HG02943 (cell line): ENCODE data around the gene MTUS2.
"Not testable (repeated sequence)": the region's sequence is repeated elsewhere in the genome, so short reads cannot be mapped to it uniquely, and the experiment has no call there.

Source experiments
- ATAC-seq: cut with Tn5 transposase; IDR thresholded peaks from one replicate; pipeline ENCODE4 v1.9.1; 2021; ENCODE audit warnings: mild to moderate bottlenecking, low read depth, moderate library complexity; ENCODE audit not compliant: unreplicated experiment

MTUS2 gene

GRCh38 chr13:29284726-29285125, 464.6 kb downstream of the MTUS2 start:
- ATAC-seq: no peak

DNA sequence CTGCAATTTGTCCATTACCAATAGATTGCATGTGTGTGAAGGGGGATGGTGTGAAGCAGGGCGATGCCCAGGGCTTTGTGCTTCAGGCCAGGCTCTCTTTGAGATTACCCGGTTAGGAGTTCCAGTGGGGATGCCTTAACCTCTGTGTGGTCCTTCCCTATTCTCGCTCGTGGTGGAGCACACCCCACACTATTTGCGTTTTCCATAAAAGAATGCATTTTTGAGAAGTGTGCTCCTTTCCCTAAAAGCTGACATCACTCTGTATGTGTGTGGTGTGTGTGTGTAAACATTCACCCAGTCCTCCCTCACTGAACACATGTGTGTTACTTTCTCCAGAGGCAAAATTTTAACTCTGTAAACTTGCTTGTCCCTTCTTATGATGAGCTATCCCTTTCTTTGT, 467.1 kb downstream of the MTUS2 start:
- no peak for ATAC-seq

GRCh38 chr13:29292045-29292444, 471.9 kb downstream of the MTUS2 start:
- no peak for ATAC-seq

DNA sequence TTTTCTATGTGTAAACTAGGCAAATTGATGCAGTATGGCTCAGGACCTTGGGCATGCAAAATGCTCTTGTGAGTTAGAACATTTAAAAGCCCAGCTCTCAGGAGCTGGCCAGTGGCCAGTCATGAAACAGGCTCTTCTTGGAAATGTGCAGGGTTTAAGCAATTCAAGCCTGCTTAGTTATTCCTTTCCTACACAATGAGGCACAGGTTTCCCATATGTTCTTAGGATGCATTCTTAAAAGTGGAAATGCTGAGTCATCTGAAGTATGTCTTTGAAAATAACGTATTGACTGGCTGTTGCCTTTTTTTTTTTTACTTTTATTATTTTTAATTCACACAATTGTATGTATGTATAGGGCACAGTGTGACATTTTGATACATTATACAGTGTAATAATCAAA, 474.7 kb downstream of the MTUS2 start:
- ATAC-seq: no peak

DNA sequence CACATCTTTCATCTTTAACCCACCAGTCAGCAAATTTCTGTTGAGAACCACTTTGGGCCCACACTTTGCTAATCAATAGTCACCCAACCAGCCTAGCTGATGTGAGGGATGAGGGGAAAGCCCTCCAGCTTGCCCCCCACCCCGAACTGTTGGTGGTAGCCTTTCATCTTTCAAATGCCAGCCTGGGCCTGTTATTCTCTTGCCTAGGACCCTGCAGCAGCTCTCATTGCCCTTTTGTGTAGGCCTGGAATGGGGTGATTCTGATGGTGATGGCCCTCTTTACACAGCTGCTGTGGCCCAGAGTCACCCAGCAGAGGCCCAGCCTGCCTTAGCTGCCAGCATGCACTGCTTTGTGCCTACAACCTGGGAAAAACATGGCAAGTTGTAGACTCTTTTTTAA, 480.9 kb downstream of the MTUS2 start:
- no peak for ATAC-seq

- no peak for ATAC-seq
Measured at GRCh38 chr13:29304148-29304547, 484.0 kb downstream of the MTUS2 start.

GRCh38 chr13:29310806-29311205, 490.7 kb downstream of the MTUS2 start:
- ATAC-seq: no peak

- ATAC-seq: no peak
Measured at GRCh38 chr13:29315847-29316246, 495.7 kb downstream of the MTUS2 start.

GRCh38 chr13:29317828-29318227, 497.7 kb downstream of the MTUS2 start:
- no peak for ATAC-seq

GRCh38 chr13:29318741-29319140, 498.6 kb downstream of the MTUS2 start:
- ATAC-seq: no peak

GRCh38 chr13:29319451-29319850, 499.3 kb downstream of the MTUS2 start:
- ATAC-seq: no peak

DNA sequence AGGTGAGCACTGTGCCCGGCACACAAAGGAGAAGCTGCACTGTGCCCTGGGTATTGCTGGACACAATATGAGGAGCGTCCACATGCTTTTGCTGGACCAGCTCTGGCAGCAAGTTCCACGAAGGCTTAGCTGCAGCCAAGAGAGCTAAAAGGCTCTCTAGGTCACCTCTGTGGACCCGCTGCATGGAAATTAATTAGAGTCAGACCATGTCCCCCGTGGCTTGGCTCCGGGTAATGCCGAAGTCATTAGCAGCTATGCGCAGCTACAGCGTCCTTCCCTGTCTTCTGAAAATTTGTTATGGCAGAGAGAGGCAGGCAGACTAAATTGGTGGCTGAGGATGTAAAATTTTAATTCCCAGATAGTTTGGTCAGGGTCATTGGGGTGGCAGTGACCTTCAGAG, 503.8 kb downstream of the MTUS2 start:
- no peak for ATAC-seq

- ATAC-seq: no peak
Measured at GRCh38 chr13:29324601-29325000, 504.5 kb downstream of the MTUS2 start.

DNA sequence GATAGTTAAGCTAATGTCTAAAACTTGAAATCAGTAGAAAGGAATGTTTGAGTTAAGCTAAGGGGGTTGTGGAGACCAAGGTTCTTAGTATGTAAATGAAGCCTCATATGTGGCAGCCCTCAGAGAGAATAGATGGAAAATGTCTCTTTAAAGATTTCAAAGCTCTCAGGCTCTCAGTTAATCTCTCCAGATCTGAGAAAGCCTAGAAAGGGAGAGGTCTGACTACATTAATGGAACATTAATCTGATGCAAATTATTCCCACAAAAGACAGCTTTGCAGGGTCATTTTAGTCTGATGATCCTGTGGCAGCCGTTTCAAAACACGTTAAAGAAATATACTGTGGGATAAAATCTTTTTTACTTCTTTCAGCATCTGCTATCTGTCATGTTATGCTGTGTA, 508.4 kb downstream of the MTUS2 start:
- ATAC-seq: no peak

DNA sequence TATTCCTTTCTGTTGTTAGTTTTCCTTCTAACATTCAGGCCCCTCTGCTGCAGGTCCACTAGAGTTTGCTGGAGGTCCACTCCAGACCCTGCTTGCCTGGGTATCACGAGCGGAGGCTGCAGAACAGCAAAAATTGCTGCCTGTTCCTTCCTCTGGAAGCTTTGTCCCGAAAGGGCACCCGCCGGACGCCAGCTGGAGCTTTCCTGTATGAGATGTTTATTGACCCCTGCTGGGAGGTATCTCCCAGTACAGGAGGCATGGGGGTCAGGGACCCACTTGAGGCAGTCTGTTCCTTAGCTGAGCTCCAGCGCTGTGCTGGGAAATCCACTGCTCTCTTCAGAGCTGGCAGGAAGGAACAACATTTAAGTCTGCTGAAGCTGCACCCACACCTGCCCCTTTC, 516.2 kb downstream of the MTUS2 start:
- ATAC-seq: no peak

GRCh38 chr13:29339386-29340272, 519.5 kb downstream of the MTUS2 start:
- ATAC-seq: no peak

- ATAC-seq: not testable (repeated sequence)
Measured at GRCh38 chr13:29345860-29346582, 525.9 kb downstream of the MTUS2 start.

DNA sequence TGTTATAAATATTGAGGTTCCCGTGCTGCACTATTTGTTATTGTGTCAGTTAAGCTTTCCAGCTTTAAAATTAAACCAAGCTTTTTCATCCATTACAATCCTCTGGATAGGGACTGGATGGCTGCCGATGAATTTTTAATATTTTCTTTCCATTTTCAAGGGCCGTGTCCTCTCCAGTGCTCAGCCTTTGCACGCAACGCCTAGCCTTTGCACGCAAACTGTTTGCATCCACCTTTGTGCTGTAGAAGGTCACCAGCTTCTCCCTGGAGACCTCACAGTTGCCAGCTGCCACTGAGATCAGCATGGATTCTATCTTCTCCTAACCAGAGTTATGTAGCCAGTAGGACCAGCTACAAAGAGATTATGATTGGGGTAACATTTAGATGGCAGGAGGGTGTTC, 534.9 kb downstream of the MTUS2 start:
- no peak for ATAC-seq

DNA sequence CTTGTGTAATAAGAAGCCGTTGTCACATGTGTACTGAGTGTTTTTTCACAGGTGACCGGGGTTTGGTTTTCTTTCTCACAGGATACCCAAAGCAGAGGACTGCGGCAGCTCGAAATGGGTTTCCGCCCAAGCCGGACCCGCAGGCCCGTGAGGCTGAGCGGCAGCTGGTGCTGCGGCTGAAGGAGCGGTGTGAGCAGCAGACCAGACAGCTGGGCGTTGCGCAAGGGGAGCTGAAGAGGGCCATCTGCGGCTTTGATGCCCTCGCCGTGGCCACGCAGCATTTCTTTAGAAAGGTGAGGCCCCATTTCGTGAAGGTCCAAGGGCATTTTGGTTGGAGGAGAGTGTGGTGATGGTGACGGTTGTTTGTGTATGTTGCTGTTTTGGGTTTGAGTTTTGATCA, 539.0 kb downstream of the MTUS2 start:
- ATAC-seq: no peak

GRCh38 chr13:29361716-29362115, 541.6 kb downstream of the MTUS2 start:
- no peak for ATAC-seq

- peak; percentile 77 for ATAC-seq
Measured at GRCh38 chr13:29362849-29363604, 542.9 kb downstream of the MTUS2 start.
